Measurements from ENCODE around the gene NACC2. TPM values are rescaled to one million over a fixed set of nuclear protein-coding genes. Genes with fewer than 3 reads are reported as not detected.

NACC2 gene, protein sequence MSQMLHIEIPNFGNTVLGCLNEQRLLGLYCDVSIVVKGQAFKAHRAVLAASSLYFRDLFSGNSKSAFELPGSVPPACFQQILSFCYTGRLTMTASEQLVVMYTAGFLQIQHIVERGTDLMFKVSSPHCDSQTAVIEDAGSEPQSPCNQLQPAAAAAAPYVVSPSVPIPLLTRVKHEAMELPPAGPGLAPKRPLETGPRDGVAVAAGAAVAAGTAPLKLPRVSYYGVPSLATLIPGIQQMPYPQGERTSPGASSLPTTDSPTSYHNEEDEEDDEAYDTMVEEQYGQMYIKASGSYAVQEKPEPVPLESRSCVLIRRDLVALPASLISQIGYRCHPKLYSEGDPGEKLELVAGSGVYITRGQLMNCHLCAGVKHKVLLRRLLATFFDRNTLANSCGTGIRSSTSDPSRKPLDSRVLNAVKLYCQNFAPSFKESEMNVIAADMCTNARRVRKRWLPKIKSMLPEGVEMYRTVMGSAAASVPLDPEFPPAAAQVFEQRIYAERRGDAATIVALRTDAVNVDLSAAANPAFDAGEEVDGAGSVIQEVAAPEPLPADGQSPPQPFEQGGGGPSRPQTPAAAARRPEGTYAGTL
- 10 to 100 TPM; 73.5 to 77.7 TPM for total RNA-seq
- long read RNA-seq, donor 1, full-length matches to known transcripts: 9 of 62 reads
- long read RNA-seq, donor 1, partial matches to known transcripts: 3 of 62 reads
- long read RNA-seq, donor 1, other reads (novel, unspliced or antisense): 50 of 62 reads
- long read RNA-seq, donor 2, full-length matches to known transcripts: 2 of 120 reads
- long read RNA-seq, donor 2, partial matches to known transcripts: 0 of 120 reads
- long read RNA-seq, donor 2, other reads (novel, unspliced or antisense): 118 of 120 reads

GRCh38 chr9:136095070-136096058 is at the start of gene NACC2:
Gene NACC2, minus strand, starts transcription at chr9:136095289. Its CDS starts 44,768 bp downstream, at chr9:136050521.
- intact Hi-C loops (cut with DNase I): no loop called here
- DNase-seq (ENCODE audit: low spot score): peak; percentile 89

GRCh38 chr9:136144450-136144849 is 49.4 kb upstream of the NACC2 start:
- intact Hi-C loops (cut with DNase I): loop anchor here in 1 of 2 donors (10.0 kb wide), 1 partner anchor 540 kb away; no protein-coding TSS in a partner anchor

DNA sequence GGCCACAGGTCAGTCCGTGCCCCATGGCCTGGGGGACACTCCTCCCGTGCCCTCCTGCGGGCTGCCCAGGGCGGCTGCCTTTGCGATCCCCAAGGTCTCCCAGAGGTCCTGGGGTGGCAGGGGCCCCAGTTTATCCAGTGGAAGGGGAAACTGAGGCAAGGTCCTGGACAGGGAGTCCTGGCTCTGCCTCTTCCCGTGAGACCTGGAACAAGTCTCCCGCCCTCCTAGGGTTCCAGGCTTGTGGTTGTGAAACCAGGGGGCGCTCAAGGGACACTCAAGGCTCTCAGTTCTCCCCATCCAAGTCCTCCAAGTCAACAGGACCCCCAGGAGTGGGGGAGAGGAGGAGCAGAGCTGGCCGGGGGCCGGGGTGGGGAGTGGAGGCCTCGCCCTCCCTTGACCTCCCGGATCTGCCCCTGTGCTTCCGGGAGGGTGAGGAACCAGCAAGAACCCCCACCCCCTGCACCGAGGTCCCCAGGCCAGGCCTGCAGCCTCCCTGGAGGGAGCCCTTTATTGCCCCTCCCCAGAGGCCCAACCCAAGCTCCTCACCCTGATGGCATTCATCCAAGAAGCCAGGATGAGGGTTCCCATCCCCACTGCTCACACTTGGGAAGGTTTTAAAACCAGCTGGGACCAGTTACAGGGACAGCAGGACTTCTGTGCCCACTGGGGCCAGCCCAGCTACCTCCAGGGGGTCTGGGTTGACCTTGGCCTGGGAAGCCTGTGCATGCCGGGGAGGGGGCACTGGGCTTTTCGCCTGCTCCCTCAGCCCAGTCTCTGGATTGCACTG is 48.3 kb upstream of the NACC2 start:
- intact Hi-C loops (cut with DNase I): loop anchor here in 1 of 2 donors (10.0 kb wide), 1 partner anchor 539 kb away; no protein-coding TSS in a partner anchor
- no peak for DNase-seq (ENCODE audit: low spot score)

More at GRCh38 chr9:136144450-136144849, 49.4 kb upstream of the NACC2 start:
- DNase-seq (ENCODE audit: low spot score): no peak

DNA sequence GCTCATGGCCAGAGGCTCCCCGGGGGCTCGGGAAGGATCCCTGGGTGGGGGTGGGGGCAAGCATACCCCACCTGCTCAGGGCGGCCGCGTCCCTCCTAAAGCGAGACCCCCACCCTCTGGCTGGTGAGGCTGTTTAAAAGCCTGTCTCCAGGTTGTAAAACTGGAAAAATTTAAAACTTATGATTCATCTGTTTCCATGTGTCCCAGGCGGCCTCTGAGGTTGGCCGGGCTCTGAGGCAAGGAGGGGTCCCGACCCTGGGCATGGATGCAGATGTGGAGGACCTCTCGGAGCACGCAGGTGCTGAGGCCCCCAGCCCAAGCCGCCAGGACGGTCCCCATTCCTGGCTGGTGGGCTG is 47.7 kb upstream of the NACC2 start:
- intact Hi-C loops (cut with DNase I): loop anchor here in 1 of 2 donors (10.0 kb wide), 1 partner anchor 538 kb away; no protein-coding TSS in a partner anchor

DNA sequence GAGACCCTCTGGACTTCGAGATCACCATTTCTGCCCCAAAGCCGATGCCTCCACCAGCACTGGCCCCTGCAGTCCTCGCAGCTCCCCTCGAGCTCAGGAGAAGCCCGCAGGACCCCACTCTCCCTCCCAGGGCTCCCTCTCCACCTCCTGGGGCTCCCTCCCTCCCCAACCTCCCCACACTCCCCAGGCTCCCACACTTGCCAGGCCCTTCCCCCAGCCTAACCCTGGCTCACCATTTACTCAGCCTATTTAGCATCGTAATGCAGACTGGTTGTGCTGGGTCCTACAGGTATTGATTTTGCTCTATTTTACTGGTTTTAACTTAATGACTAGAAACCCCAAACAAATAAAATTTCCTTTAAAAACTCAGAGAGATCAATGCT is 47.3 kb upstream of the NACC2 start:
- DNase-seq (ENCODE audit: low spot score): no peak

More for the DNA sequence above, 47.7 kb upstream of the NACC2 start:
- DNase-seq (ENCODE audit: low spot score): no peak

GRCh38 chr9:136141682-136142413 is 46.8 kb upstream of the NACC2 start:
- intact Hi-C loops (cut with DNase I): loop anchor here in 1 of 2 donors (10.0 kb wide), 1 partner anchor 537 kb away; no protein-coding TSS in a partner anchor
- DNase-seq (ENCODE audit: low spot score): peak; percentile 78

More for the DNA sequence above, 47.3 kb upstream of the NACC2 start:
- intact Hi-C loops (cut with DNase I): loop anchor here in 1 of 2 donors (10.0 kb wide), 1 partner anchor 538 kb away; no protein-coding TSS in a partner anchor

DNA sequence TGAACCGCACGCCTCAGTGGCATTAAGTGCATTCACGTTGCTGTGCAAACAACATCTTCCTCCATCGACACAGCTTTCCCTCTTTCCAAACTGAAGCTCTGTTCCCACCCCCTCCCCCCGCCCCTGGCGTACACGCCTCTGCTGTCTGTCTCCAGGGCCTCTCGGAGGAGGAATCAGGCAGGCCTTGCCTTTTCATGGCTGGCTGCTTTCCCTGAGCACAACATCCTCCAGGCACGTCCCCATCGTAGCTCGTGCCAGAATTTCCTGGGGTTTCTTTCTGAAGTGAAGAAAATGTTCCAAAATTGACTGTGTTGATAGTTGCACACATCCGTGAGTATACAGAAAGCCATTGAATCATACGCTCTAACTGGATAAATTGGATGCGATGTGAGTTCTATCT is 45.9 kb upstream of the NACC2 start:
- peak; percentile 75 for DNase-seq (ENCODE audit: low spot score)

DNA sequence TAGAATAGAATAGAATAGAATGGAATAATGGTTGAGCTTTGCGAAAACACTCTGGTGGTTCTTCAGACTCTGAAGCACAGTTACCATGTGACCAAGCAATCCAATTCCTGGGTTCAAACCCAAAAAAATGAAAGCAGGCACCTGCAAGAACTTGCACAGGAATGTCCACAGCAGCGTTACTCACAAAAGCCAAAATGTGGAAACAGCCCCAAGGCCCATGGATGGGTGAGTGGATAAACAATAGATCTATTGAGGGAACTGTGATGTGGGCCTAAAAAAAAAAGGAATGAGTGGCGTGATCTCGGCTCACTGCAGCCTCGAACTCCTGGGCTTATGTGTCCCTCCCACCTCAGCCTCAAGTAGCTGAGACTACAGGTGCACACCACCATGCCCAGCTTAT is 45.0 kb upstream of the NACC2 start:
- no peak for DNase-seq (ENCODE audit: low spot score)
- intact Hi-C loops (cut with DNase I): loop anchor here in 1 of 2 donors (10.0 kb wide), 1 partner anchor 535 kb away; no protein-coding TSS in a partner anchor

More for the DNA sequence above, 45.9 kb upstream of the NACC2 start:
- intact Hi-C loops (cut with DNase I): loop anchor here in 1 of 2 donors (10.0 kb wide), 1 partner anchor 536 kb away; no protein-coding TSS in a partner anchor

DNA sequence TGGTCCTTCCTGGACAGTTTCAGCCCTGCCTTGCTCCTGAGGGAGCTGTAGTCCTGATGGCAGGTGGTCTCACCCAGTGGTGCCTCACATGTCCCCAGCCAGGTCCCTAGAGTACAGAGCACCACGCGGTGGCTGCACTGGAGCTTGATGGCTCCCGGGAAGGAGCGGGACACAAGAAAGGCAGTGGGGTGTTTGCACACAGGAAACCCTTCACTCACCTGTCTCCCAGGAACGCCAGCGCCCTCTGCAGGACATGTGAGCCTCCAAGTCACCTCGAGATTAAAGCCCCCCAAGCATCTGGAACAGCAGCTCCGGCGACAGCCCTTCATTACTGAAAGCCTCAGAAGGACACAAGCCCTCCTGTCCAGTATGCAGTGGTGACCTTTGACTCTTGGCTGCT is 43.5 kb upstream of the NACC2 start:
- no peak for DNase-seq (ENCODE audit: low spot score)
- intact Hi-C loops (cut with DNase I): no loop called here

DNA sequence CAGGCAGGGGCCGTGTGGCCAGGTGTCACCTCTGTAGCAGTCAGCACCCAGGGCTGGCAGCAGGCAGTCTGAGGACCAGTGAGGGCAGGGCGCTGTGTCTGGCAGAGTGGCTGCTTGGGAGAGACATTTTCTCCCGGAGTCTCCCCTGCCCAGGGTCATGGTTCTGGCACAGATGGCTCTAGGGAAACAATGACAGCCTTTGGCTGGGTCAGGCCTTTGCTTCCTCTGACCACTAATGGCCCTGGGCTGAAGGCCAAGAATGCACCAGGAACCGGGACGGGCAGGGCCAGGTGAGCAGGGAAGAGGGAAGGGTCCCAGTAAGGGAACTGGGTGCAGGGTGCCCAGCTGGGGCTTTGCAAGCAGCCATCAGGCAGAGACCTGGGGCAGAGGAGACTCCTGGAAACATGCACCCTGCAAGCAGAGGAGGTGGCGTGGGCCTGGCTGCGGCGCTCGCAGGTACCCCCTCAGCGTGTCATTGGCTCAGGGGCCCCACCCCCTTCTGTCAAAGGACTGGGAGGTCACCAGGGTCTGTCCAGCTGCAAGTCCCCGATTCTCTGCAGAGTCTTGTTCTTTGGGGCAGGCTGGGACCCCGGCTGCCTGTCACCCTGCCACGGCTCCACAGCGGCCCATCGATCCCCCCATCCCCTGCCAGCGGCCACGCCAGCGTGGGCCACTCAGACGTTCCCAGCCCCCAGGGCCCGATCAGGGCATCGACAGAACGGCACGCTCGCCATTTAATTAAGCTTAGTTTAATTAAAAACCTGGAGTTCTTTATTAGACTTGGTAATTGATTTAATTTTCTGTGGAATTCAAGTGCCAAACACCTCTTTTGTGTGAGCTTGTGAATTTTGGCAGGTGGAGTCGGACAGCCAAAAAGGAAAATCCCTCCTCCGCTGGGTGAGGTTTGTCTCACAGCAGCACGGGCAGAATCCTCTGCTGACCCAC is 42.5 kb upstream of the NACC2 start:
- no peak for DNase-seq (ENCODE audit: low spot score)
- intact Hi-C loops (cut with DNase I): no loop called here

- intact Hi-C loops (cut with DNase I): no loop called here
- no peak for DNase-seq (ENCODE audit: low spot score)
Measured at GRCh38 chr9:136136127-136136925, 41.2 kb upstream of the NACC2 start.

- intact Hi-C loops (cut with DNase I): no loop called here
Measured at GRCh38 chr9:136135326-136136126, 40.4 kb upstream of the NACC2 start.

GRCh38 chr9:136133959-136134484 is 38.9 kb upstream of the NACC2 start:
- no peak for DNase-seq (ENCODE audit: low spot score)
- intact Hi-C loops (cut with DNase I): no loop called here

More at GRCh38 chr9:136135326-136136126, 40.4 kb upstream of the NACC2 start:
- no peak for DNase-seq (ENCODE audit: low spot score)
